ENCODE measurements around the gene NDUFB8. TPM values are rescaled to one million over a fixed set of nuclear protein-coding genes. Genes with fewer than 3 reads are reported as not detected.

The NDUFB8 gene
- total RNA-seq, 2 experiments from 2014 or later, result 209 to 288 TPM

DNA sequence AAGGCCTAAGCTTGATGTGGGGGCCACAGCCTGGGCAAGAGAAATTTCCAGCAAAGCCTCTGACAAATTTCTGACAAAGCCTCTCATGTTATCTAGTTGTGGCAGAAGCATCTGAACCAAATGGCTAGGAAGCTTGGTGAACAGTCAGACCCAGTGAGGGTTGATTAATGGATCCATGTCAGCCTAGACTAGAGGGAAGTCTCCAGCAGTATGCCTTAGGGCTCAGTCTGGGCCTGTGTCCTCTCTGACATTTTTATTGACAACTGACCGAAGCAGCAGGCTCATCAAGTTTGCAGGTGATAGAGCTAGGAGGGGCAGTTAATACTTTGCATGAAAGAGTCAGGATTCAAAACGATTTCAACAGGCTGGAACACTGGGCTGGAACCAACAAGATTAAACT is 31.3 kb upstream of the NDUFB8 start:
- Histone ChIP-seq H4K20me1 (ENCODE audit: insufficient read depth, low read length) (no peaks in the 10 kb centered on the region), H2AFZ (ENCODE audit: low read length) (no peak overlapping the region), H3K9me2 (ENCODE audit: insufficient read depth, low read length) (no peaks in the 10 kb centered on the region), H3K9me3 (ENCODE audit: low read length) (no peaks in the 10 kb centered on the region), H3K27ac (ENCODE audit: low read depth, low read length, poor library complexity, severe bottlenecking) (no peak overlapping the region), H3K4me3 (ENCODE audit: low read depth, low read length, poor library complexity, severe bottlenecking) (no peak overlapping the region), H3K79me2 (ENCODE audit: insufficient read depth, low read depth, low read length) (no peaks in the 10 kb centered on the region), H3K4me2 (ENCODE audit: low read length) (no peak overlapping the region), H3K4me1 (ENCODE audit: insufficient read depth, low read length, poor library complexity, severe bottlenecking) (no peaks in the 10 kb centered on the region), H3K36me3 (ENCODE audit: insufficient read depth, low read length) (no peaks in the 10 kb centered on the region; the same call in 1 of the 2 replicates)
- POLR2A ChIA-PET, result no interaction called here
- CTCF ChIA-PET (ENCODE audit: unreplicated experiment), result no interaction called here
- DNase-seq (ENCODE audit: low spot score), result no peak
- TF ChIP-seq, protein P1, sequence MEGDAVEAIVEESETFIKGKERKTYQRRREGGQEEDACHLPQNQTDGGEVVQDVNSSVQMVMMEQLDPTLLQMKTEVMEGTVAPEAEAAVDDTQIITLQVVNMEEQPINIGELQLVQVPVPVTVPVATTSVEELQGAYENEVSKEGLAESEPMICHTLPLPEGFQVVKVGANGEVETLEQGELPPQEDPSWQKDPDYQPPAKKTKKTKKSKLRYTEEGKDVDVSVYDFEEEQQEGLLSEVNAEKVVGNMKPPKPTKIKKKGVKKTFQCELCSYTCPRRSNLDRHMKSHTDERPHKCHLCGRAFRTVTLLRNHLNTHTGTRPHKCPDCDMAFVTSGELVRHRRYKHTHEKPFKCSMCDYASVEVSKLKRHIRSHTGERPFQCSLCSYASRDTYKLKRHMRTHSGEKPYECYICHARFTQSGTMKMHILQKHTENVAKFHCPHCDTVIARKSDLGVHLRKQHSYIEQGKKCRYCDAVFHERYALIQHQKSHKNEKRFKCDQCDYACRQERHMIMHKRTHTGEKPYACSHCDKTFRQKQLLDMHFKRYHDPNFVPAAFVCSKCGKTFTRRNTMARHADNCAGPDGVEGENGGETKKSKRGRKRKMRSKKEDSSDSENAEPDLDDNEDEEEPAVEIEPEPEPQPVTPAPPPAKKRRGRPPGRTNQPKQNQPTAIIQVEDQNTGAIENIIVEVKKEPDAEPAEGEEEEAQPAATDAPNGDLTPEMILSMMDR (conservative IDR thresholded peaks at IDR 0.05; ENCODE audit: low read length), result no peak
- no peak for TF ChIP-seq EZH2phosphoT487 (IDR thresholded peaks at IDR 0.05; ENCODE audit: borderline replicate concordance, low read depth, low read length)
- intact Hi-C loops (cut with micrococcal nuclease; ENCODE audit: unreplicated experiment), result loop anchor here (10.0 kb wide), 1 partner anchor 314 kb away; no protein-coding TSS in a partner anchor
- no TSS peak for BruUV-seq (replicated peaks)

DNA sequence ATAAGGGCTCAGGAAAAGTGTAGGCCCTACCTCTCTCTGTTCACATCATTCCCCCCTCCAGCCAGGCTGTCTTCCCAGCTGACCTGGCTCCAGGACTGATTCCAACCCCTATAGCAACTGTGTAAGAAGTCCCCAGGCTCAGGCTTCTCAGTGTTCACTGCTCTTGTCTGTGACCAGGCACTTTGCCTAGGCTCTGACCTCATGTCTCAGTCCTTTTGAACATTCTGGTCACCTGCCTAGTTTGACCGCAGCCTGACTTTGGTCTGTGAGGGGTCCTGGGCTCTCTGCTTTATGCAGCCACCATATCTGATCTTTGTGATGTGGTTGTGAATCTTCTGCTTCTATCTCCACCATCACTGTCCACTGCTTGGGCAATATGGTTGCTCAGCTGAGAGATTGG is 30.6 kb upstream of the NDUFB8 start:
- Histone ChIP-seq H3K79me2 (ENCODE audit: insufficient read depth, low read depth, low read length) (no peaks in the 10 kb centered on the region), H3K9me3 (ENCODE audit: low read length) (no peaks in the 10 kb centered on the region), H3K9me2 (ENCODE audit: insufficient read depth, low read length) (no peaks in the 10 kb centered on the region), H4K20me1 (ENCODE audit: insufficient read depth, low read length) (no peaks in the 10 kb centered on the region), H3K4me3 (ENCODE audit: low read depth, low read length, poor library complexity, severe bottlenecking) (no peak overlapping the region), H3K36me3 (ENCODE audit: insufficient read depth, low read length) (peaks cover 5% of the 10 kb centered on the region; the same call in 1 of the 2 replicates), H3K4me2 (ENCODE audit: low read length) (no peak overlapping the region), H3K4me1 (ENCODE audit: insufficient read depth, low read length, poor library complexity, severe bottlenecking) (no peaks in the 10 kb centered on the region), H3K27ac (ENCODE audit: low read depth, low read length, poor library complexity, severe bottlenecking) (no peak overlapping the region), H2AFZ (ENCODE audit: low read length) (no peak overlapping the region)
- CTCF ChIA-PET (ENCODE audit: unreplicated experiment), result no interaction called here
- POLR2A ChIA-PET, result interaction anchor here (0.7 kb wide), 1 partner anchor 9 kb away, joined by 3 read pairs; no protein-coding TSS in a partner anchor
- BruUV-seq (replicated peaks), result no TSS peak
- intact Hi-C loops (cut with micrococcal nuclease; ENCODE audit: unreplicated experiment), result loop anchor here (10.0 kb wide), 1 partner anchor 315 kb away; no protein-coding TSS in a partner anchor
- no peak for TF ChIP-seq EZH2phosphoT487 (IDR thresholded peaks at IDR 0.05; ENCODE audit: borderline replicate concordance, low read depth, low read length)
- TF ChIP-seq, protein P1 (conservative IDR thresholded peaks at IDR 0.05; ENCODE audit: low read length), result no peak
- no peak for DNase-seq (ENCODE audit: low spot score)

DNA sequence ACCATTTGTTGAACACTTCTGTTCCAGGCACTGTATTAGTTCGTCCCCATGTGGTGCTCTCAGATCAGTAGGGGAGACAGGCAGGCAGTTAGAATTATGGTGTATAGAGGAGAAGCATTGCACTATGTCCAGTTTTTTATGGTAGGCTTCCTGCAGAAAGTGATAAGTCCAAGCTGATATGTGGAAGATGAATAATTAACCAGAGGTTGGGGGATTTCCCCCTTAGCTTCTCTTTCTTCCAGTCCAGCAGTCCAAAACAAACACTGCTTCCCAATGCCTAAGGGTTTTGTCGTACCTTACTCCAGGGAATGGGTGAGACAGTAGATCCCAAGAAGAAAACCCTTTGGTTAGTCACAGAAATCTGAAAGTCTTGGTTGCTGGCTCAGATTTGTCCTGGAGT is 25.2 kb upstream of the NDUFB8 start:
- no peak overlapping the region for H3K27ac ChIP-seq (ENCODE audit: low read depth, low read length, poor library complexity, severe bottlenecking)
- no peaks in the 10 kb centered on the region for H3K9me3 ChIP-seq (ENCODE audit: low read length)
- DNase-seq (ENCODE audit: low spot score), result no peak
- ChIA-PET CTCF (ENCODE audit: unreplicated experiment) (no interaction called here), POLR2A (interaction anchor here (0.9 to 1.5 kb wide), 2 partner anchors 9 to 19 kb away, joined by 3 to 6 read pairs; partner anchors contain the start of gene HIF1AN)
- H3K36me3 ChIP-seq (ENCODE audit: insufficient read depth, low read length), result peaks cover 28% of the 10 kb centered on the region; the same call in 1 of the 2 replicates
- no peak overlapping the region for H3K4me3 ChIP-seq (ENCODE audit: low read depth, low read length, poor library complexity, severe bottlenecking)
- no TSS peak for BruUV-seq (replicated peaks)
- no peak overlapping the region for H3K4me2 ChIP-seq (ENCODE audit: low read length)
- intact Hi-C loops (cut with micrococcal nuclease; ENCODE audit: unreplicated experiment), result no loop called here
- H2AFZ ChIP-seq (ENCODE audit: low read length), result no peak overlapping the region
- H4K20me1 ChIP-seq (ENCODE audit: insufficient read depth, low read length), result no peaks in the 10 kb centered on the region
- no peaks in the 10 kb centered on the region for H3K9me2 ChIP-seq (ENCODE audit: insufficient read depth, low read length)
- no peaks in the 10 kb centered on the region for H3K79me2 ChIP-seq (ENCODE audit: insufficient read depth, low read depth, low read length)
- TF ChIP-seq, protein P1 (conservative IDR thresholded peaks at IDR 0.05; ENCODE audit: low read length), result no peak
- TF ChIP-seq EZH2phosphoT487 (IDR thresholded peaks at IDR 0.05; ENCODE audit: borderline replicate concordance, low read depth, low read length), result no peak
- no peaks in the 10 kb centered on the region for H3K4me1 ChIP-seq (ENCODE audit: insufficient read depth, low read length, poor library complexity, severe bottlenecking)

Measured in OCI-LY7 (cell line).